ENCODE data around the gene NTM.

The NTM gene

GRCh38 chr11:131683131-131683530 is 312.7 kb downstream of the NTM start:
- Histone ChIP-seq H3K4me1 (ENCODE audit: control insufficient read depth, insufficient read depth, low read depth, low read length) (no peaks in the 10 kb centered on the region), H4K8ac (ENCODE audit: low read length) (no peak overlapping the region), H2BK12ac (ENCODE audit: low read length in 2 of 2) (no peak overlapping the region), H2BK5ac (ENCODE audit: low read depth, low read length, poor library complexity, severe bottlenecking) (no peak overlapping the region), H2AK5ac (ENCODE audit: low read length, severe bottlenecking) (no peak overlapping the region), H3K23ac (ENCODE audit: low read length in 2 of 2) (no peak overlapping the region), H3K9me3 (ENCODE audit: control insufficient read depth, low read length) (no peaks in the 10 kb centered on the region), H2BK15ac (ENCODE audit: low read depth, poor library complexity, severe bottlenecking) (no peak overlapping the region), H3K9ac (ENCODE audit: low read length) (no peak overlapping the region), H3K27ac (ENCODE audit: low read length, poor library complexity, severe bottlenecking) (no peak overlapping the region), H3K36me3 (ENCODE audit: control insufficient read depth in 1 of 2, insufficient read depth in 2 of 2, low read depth in 1 of 2, low read length in 2 of 2) (no peaks in the 10 kb centered on the region), H3K4me3 (ENCODE audit: insufficient read depth in 1 of 2, low read depth in 1 of 2, low read length in 2 of 2) (no peak overlapping the region), H3K27me3 (ENCODE audit: control insufficient read depth in 1 of 2, insufficient read depth in 1 of 2, low read length in 2 of 2) (peaks cover 26 to 49% of the 10 kb centered on the region in 2 experiments), H3K4me2 (ENCODE audit: low read length, poor library complexity, severe bottlenecking) (no peak overlapping the region), H3K79me1 (replicated peaks; ENCODE audit: low read length, poor library complexity, severe bottlenecking) (no peaks in the 10 kb centered on the region), H2AFZ (ENCODE audit: low read depth, low read length) (no peak overlapping the region), H3K14ac (ENCODE audit: low read length in 2 of 2) (no peak overlapping the region), H2BK120ac (ENCODE audit: low read depth, low read length) (no peak overlapping the region), H4K91ac (ENCODE audit: low read length) (no peak overlapping the region), H3K4ac (ENCODE audit: low read depth in 1 of 2, low read length in 2 of 2) (no peak overlapping the region), H3K18ac (ENCODE audit: low read depth in 1 of 2, low read length in 2 of 2) (no peak overlapping the region)
- no peak for DNase-seq
- 91% methylated on average over 5 of the region's 5 CpGs for WGBS

DNA sequence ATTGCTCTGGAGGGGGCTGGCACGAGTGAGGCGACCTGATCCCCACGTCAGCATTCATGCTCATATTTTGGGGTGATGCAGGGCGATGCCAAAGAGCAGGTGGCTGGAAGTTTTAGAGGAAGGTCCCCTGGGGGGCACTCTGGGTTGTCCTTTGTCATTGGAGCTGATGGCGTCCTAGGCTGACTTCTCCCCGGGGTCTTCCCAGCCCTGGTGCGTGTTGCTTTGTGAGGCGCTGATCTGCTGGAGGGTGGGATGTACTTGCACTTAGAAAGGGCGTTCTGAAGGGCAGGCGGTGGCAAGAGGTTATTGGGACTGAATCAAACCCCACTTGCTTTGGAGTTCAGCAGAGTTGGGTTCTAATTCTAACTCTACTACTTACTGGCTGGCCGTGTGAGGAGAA is 313.3 kb downstream of the NTM start:
- H3K79me1 ChIP-seq (replicated peaks; ENCODE audit: low read length, poor library complexity, severe bottlenecking) = no peaks in the 10 kb centered on the region
- H3K9me3 ChIP-seq (ENCODE audit: control insufficient read depth, low read length) = no peaks in the 10 kb centered on the region
- no peaks in the 10 kb centered on the region for H3K36me3 ChIP-seq (ENCODE audit: control insufficient read depth in 1 of 2, insufficient read depth in 2 of 2, low read depth in 1 of 2, low read length in 2 of 2)
- no peak overlapping the region for H3K23ac ChIP-seq (ENCODE audit: low read length in 2 of 2)
- no peak for DNase-seq
- 87% methylated on average over 11 of the region's 11 CpGs for WGBS
- H4K8ac ChIP-seq (ENCODE audit: low read length) = no peak overlapping the region
- no peak overlapping the region for H3K4ac ChIP-seq (ENCODE audit: low read depth in 1 of 2, low read length in 2 of 2)
- no peak overlapping the region for H2AFZ ChIP-seq (ENCODE audit: low read depth, low read length)
- no peak overlapping the region for H3K18ac ChIP-seq (ENCODE audit: low read depth in 1 of 2, low read length in 2 of 2)
- no peak overlapping the region for H2BK15ac ChIP-seq (ENCODE audit: low read depth, poor library complexity, severe bottlenecking)
- no peak overlapping the region for H2AK5ac ChIP-seq (ENCODE audit: low read length, severe bottlenecking)
- peaks cover 22 to 49% of the 10 kb centered on the region in 2 experiments for H3K27me3 ChIP-seq (ENCODE audit: control insufficient read depth in 1 of 2, insufficient read depth in 1 of 2, low read length in 2 of 2)
- H3K4me3 ChIP-seq (ENCODE audit: insufficient read depth in 1 of 2, low read depth in 1 of 2, low read length in 2 of 2) = no peak overlapping the region
- H3K27ac ChIP-seq (ENCODE audit: low read length, poor library complexity, severe bottlenecking) = no peak overlapping the region
- no peak overlapping the region for H2BK120ac ChIP-seq (ENCODE audit: low read depth, low read length)
- peaks cover 2% of the 10 kb centered on the region for H3K4me1 ChIP-seq (ENCODE audit: control insufficient read depth, insufficient read depth, low read depth, low read length)
- H4K91ac ChIP-seq (ENCODE audit: low read length) = no peak overlapping the region
- no peak overlapping the region for H3K9ac ChIP-seq (ENCODE audit: low read length)
- H2BK5ac ChIP-seq (ENCODE audit: low read depth, low read length, poor library complexity, severe bottlenecking) = no peak overlapping the region
- H3K4me2 ChIP-seq (ENCODE audit: low read length, poor library complexity, severe bottlenecking) = no peak overlapping the region
- H3K14ac ChIP-seq (ENCODE audit: low read length in 2 of 2) = no peak overlapping the region
- H2BK12ac ChIP-seq (ENCODE audit: low read length in 2 of 2) = no peak overlapping the region

DNA sequence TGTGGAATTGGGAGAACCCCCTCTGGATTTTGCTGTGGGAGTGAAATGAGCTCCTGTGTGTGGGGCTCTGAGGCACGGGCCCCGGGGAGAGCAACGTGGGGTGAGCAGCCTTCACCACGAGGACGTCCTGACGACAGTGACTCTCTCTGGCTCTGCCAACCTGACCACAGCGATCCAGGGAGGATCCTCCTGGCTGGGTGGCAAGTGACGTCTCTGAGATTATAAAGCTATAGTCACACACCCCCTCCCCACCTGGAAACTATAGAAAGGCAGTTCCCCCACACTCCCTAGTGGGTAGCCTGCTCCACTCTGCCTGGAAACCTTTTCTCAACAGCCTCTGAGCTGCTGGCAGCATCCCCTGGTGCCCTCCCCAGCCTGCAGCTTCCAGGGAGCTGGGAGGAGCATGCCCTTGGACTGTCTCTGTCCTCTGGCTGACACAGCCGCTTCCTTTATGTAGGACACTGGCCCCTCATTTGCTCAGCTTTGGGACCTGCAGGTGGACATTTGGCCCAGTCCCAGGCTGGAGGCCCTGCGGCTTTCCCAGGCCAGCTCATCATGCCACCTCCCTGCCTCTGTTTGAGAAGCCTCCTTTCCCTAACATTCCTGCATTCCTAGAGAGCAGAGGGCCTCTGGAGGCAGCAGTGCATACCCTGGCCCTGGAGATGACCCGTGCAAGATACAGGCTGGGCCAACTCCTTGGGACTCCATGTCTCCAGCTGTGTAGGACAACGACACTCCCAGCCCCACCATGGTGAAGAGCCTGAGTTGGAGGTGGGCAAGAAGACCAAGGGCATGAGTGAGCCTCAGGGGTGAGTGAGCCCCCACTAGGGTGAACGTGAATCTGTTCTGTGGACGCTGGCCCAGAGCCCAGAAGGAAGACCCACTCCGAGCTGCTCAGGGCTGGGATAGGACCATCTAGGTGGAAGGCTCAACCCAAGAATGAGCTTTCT is 314.0 kb downstream of the NTM start:
- no peak overlapping the region for H3K4ac ChIP-seq (ENCODE audit: low read depth in 1 of 2, low read length in 2 of 2)
- DNase-seq = no peak
- H4K91ac ChIP-seq (ENCODE audit: low read length) = no peak overlapping the region
- peaks cover 2% of the 10 kb centered on the region for H3K4me1 ChIP-seq (ENCODE audit: control insufficient read depth, insufficient read depth, low read depth, low read length)
- H2BK120ac ChIP-seq (ENCODE audit: low read depth, low read length) = no peak overlapping the region
- H2AFZ ChIP-seq (ENCODE audit: low read depth, low read length) = no peak overlapping the region
- H3K4me3 ChIP-seq (ENCODE audit: insufficient read depth in 1 of 2, low read depth in 1 of 2, low read length in 2 of 2) = no peak overlapping the region
- no peak overlapping the region for H4K8ac ChIP-seq (ENCODE audit: low read length)
- no peak overlapping the region for H3K27ac ChIP-seq (ENCODE audit: low read length, poor library complexity, severe bottlenecking)
- no peak overlapping the region for H3K9ac ChIP-seq (ENCODE audit: low read length)
- no peaks in the 10 kb centered on the region for H3K36me3 ChIP-seq (ENCODE audit: control insufficient read depth in 1 of 2, insufficient read depth in 2 of 2, low read depth in 1 of 2, low read length in 2 of 2)
- no peak overlapping the region for H3K14ac ChIP-seq (ENCODE audit: low read length in 2 of 2)
- no peaks in the 10 kb centered on the region for H3K9me3 ChIP-seq (ENCODE audit: control insufficient read depth, low read length)
- no peak overlapping the region for H2BK5ac ChIP-seq (ENCODE audit: low read depth, low read length, poor library complexity, severe bottlenecking)
- H2BK15ac ChIP-seq (ENCODE audit: low read depth, poor library complexity, severe bottlenecking) = no peak overlapping the region
- no peak overlapping the region for H2AK5ac ChIP-seq (ENCODE audit: low read length, severe bottlenecking)
- 86% methylated on average over 15 of the region's 15 CpGs for WGBS
- no peaks in the 10 kb centered on the region for H3K79me1 ChIP-seq (replicated peaks; ENCODE audit: low read length, poor library complexity, severe bottlenecking)
- H3K4me2 ChIP-seq (ENCODE audit: low read length, poor library complexity, severe bottlenecking) = no peak overlapping the region
- H3K27me3 ChIP-seq (ENCODE audit: control insufficient read depth in 1 of 2, insufficient read depth in 1 of 2, low read length in 2 of 2) = peaks cover 26 to 49% of the 10 kb centered on the region in 2 experiments
- H3K18ac ChIP-seq (ENCODE audit: low read depth in 1 of 2, low read length in 2 of 2) = no peak overlapping the region
- no peak overlapping the region for H3K23ac ChIP-seq (ENCODE audit: low read length in 2 of 2)
- no peak overlapping the region for H2BK12ac ChIP-seq (ENCODE audit: low read length in 2 of 2)

- Histone ChIP-seq H2AFZ (ENCODE audit: low read depth, low read length) (no peak overlapping the region), H3K4me2 (ENCODE audit: low read length, poor library complexity, severe bottlenecking) (no peak overlapping the region), H3K79me1 (replicated peaks; ENCODE audit: low read length, poor library complexity, severe bottlenecking) (no peaks in the 10 kb centered on the region), H2BK15ac (ENCODE audit: low read depth, poor library complexity, severe bottlenecking) (no peak overlapping the region), H2AK5ac (ENCODE audit: low read length, severe bottlenecking) (no peak overlapping the region), H3K9me3 (ENCODE audit: control insufficient read depth, low read length) (no peaks in the 10 kb centered on the region), H2BK12ac (ENCODE audit: low read length in 2 of 2) (no peak overlapping the region), H3K18ac (ENCODE audit: low read depth in 1 of 2, low read length in 2 of 2) (no peak overlapping the region), H2BK5ac (ENCODE audit: low read depth, low read length, poor library complexity, severe bottlenecking) (no peak overlapping the region), H3K27me3 (ENCODE audit: control insufficient read depth in 1 of 2, insufficient read depth in 1 of 2, low read length in 2 of 2) (peaks cover 31 to 49% of the 10 kb centered on the region in 2 experiments), H4K91ac (ENCODE audit: low read length) (no peak overlapping the region), H2BK120ac (ENCODE audit: low read depth, low read length) (no peak overlapping the region), H3K36me3 (ENCODE audit: control insufficient read depth in 1 of 2, insufficient read depth in 2 of 2, low read depth in 1 of 2, low read length in 2 of 2) (no peaks in the 10 kb centered on the region), H3K4me3 (ENCODE audit: insufficient read depth in 1 of 2, low read depth in 1 of 2, low read length in 2 of 2) (no peak overlapping the region), H3K14ac (ENCODE audit: low read length in 2 of 2) (no peak overlapping the region), H4K8ac (ENCODE audit: low read length) (no peak overlapping the region), H3K23ac (ENCODE audit: low read length in 2 of 2) (no peak overlapping the region), H3K9ac (ENCODE audit: low read length) (no peak overlapping the region), H3K4ac (ENCODE audit: low read depth in 1 of 2, low read length in 2 of 2) (no peak overlapping the region), H3K27ac (ENCODE audit: low read length, poor library complexity, severe bottlenecking) (no peak overlapping the region), H3K4me1 (ENCODE audit: control insufficient read depth, insufficient read depth, low read depth, low read length) (peaks cover 2% of the 10 kb centered on the region)
- DNase-seq = no peak
- 88% methylated on average over 6 of the region's 6 CpGs for WGBS
Observed at GRCh38 chr11:131685206-131685605, 314.8 kb downstream of the NTM start.

All from mesenchymal stem cell (in vitro differentiated cells and primary cell).